GM23338 (cell line): ENCODE measurements around the gene CD59.

ENCODE experiments used
- CREB1 ChIP-seq: fragments of 250-450 bp; sonication (Bioruptor Pico); IDR thresholded peaks from 2 replicates; pipeline ENCODE4 v1.5.0; 2020; ENCODE audit warnings: low read depth, mild to moderate bottlenecking, moderate library complexity
- EZH2 ChIP-seq: fragments of 200-600 bp; sonication (generic); IDR thresholded peaks from one replicate; pipeline ENCODE4 v1.8.0; 2017; ENCODE audit warnings: antibody characterized with exemption, mild to moderate bottlenecking, low read depth; ENCODE audit not compliant: unreplicated experiment
- JUNB ChIP-seq: IDR thresholded peaks from one replicate; pipeline ENCODE4 v1.6.1; 2016; ENCODE audit warnings: antibody characterized with exemption; ENCODE audit not compliant: unreplicated experiment
- NANOG ChIP-seq: IDR thresholded peaks from 2 replicates; pipeline ENCODE4 v1.6.1; 2016; ENCODE audit warnings: antibody characterized with exemption, borderline replicate concordance
- POLR2AphosphoS5 ChIP-seq: IDR thresholded peaks from 2 replicates; pipeline ENCODE4 v1.6.1; 2016; ENCODE audit warnings: antibody characterized with exemption, low read depth
- TF ChIP-seq, protein P1 (sequence below), 2 experiments: fragments of 200-600 bp in 1 of 2; sonication (generic) in 1 of 2; conservative IDR thresholded peaks; 2 replicates each; pipeline versions ENCODE4 v1.5.1 to v1.6.1; 2016 to 2017; ENCODE audit warnings: antibody characterized with exemption in 2 of 2, low read depth in 2 of 2, mild to moderate bottlenecking in 2 of 2, moderate library complexity in 1 of 2
- TF ChIP-seq, protein P2 (sequence below): IDR thresholded peaks from one replicate; pipeline ENCODE4 v1.6.1; 2018; ENCODE audit warnings: antibody characterized with exemption; ENCODE audit not compliant: unreplicated experiment

DNA sequence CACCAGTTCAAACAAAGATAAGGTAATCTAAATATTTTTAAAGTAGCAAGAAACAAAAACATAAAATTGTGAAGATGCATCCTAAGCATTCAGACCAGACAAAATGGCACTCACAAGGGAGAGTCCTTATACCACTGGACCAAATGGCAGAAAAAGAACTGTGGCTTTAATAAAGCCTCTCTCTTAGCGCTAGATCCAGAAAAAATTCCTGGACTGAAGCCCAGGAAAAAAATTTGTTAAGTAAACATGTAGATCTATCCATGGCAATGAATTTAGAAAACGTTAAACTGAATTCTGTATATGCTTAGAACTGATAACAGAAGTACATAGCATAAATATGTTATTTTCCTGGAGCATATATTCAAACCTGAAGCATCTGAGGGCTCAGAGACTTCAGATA is 11.8 kb upstream of the CD59 start:
- TF ChIP-seq JUNB (no peak), POLR2AphosphoS5 (no peak), CREB1 (CRISPR knock-in tag) (no peak), NANOG (no peak), EZH2 (no peak)
- TF ChIP-seq, protein P1, sequence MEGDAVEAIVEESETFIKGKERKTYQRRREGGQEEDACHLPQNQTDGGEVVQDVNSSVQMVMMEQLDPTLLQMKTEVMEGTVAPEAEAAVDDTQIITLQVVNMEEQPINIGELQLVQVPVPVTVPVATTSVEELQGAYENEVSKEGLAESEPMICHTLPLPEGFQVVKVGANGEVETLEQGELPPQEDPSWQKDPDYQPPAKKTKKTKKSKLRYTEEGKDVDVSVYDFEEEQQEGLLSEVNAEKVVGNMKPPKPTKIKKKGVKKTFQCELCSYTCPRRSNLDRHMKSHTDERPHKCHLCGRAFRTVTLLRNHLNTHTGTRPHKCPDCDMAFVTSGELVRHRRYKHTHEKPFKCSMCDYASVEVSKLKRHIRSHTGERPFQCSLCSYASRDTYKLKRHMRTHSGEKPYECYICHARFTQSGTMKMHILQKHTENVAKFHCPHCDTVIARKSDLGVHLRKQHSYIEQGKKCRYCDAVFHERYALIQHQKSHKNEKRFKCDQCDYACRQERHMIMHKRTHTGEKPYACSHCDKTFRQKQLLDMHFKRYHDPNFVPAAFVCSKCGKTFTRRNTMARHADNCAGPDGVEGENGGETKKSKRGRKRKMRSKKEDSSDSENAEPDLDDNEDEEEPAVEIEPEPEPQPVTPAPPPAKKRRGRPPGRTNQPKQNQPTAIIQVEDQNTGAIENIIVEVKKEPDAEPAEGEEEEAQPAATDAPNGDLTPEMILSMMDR (conservative IDR thresholded peaks at IDR 0.05; ENCODE audit: low read depth in 2 of 2), result no peak
- TF ChIP-seq, protein P2, sequence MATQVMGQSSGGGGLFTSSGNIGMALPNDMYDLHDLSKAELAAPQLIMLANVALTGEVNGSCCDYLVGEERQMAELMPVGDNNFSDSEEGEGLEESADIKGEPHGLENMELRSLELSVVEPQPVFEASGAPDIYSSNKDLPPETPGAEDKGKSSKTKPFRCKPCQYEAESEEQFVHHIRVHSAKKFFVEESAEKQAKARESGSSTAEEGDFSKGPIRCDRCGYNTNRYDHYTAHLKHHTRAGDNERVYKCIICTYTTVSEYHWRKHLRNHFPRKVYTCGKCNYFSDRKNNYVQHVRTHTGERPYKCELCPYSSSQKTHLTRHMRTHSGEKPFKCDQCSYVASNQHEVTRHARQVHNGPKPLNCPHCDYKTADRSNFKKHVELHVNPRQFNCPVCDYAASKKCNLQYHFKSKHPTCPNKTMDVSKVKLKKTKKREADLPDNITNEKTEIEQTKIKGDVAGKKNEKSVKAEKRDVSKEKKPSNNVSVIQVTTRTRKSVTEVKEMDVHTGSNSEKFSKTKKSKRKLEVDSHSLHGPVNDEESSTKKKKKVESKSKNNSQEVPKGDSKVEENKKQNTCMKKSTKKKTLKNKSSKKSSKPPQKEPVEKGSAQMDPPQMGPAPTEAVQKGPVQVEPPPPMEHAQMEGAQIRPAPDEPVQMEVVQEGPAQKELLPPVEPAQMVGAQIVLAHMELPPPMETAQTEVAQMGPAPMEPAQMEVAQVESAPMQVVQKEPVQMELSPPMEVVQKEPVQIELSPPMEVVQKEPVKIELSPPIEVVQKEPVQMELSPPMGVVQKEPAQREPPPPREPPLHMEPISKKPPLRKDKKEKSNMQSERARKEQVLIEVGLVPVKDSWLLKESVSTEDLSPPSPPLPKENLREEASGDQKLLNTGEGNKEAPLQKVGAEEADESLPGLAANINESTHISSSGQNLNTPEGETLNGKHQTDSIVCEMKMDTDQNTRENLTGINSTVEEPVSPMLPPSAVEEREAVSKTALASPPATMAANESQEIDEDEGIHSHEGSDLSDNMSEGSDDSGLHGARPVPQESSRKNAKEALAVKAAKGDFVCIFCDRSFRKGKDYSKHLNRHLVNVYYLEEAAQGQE, result no peak
